ENCODE measurements around the gene KRTAP9-1. TPM values are rescaled to one million over a fixed set of nuclear protein-coding genes. Genes with fewer than 3 reads are reported as not detected.

The KRTAP9-1 gene
- total and polyA plus RNA-seq, 2 donors (not counting 3 experiments of a cell fraction or from before 2014, with no cell fraction given): not detected

- ChIA-PET CTCF (no interaction called here), POLR2A (no interaction called here)
- TF ChIP-seq GATA2 (IDR thresholded peaks at IDR 0.05; ENCODE audit: insufficient read depth, insufficient read length, low read depth, low read length): no peak
- no peak for TF ChIP-seq POLR2A (IDR thresholded peaks at IDR 0.05; ENCODE audit: low read depth, low read length)
- TF ChIP-seq MYC (IDR thresholded peaks at IDR 0.05; ENCODE audit: low read depth, low read length): no peak
- no peak for TF ChIP-seq POLR2AphosphoS5 (IDR thresholded peaks at IDR 0.05; ENCODE audit: insufficient read depth, low read depth, low read length)
- no peak for TF ChIP-seq JUN (IDR thresholded peaks at IDR 0.05; ENCODE audit: borderline replicate concordance, insufficient read depth, insufficient read length, low read depth)
- no peak for TF ChIP-seq MAX (IDR thresholded peaks at IDR 0.05; ENCODE audit: insufficient read depth, insufficient read length)
- TF ChIP-seq, protein P1, sequence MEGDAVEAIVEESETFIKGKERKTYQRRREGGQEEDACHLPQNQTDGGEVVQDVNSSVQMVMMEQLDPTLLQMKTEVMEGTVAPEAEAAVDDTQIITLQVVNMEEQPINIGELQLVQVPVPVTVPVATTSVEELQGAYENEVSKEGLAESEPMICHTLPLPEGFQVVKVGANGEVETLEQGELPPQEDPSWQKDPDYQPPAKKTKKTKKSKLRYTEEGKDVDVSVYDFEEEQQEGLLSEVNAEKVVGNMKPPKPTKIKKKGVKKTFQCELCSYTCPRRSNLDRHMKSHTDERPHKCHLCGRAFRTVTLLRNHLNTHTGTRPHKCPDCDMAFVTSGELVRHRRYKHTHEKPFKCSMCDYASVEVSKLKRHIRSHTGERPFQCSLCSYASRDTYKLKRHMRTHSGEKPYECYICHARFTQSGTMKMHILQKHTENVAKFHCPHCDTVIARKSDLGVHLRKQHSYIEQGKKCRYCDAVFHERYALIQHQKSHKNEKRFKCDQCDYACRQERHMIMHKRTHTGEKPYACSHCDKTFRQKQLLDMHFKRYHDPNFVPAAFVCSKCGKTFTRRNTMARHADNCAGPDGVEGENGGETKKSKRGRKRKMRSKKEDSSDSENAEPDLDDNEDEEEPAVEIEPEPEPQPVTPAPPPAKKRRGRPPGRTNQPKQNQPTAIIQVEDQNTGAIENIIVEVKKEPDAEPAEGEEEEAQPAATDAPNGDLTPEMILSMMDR (IDR thresholded peaks at IDR 0.05; ENCODE audit: extremely low read depth in 1 of 2, insufficient read depth in 1 of 2, low read depth in 1 of 2, low read length in 2 of 2): no peak
- TF ChIP-seq EZH2 (IDR thresholded peaks at IDR 0.05; ENCODE audit: borderline replicate concordance, low read depth, low read length, severe bottlenecking): no peak
- TF ChIP-seq FOS (IDR thresholded peaks at IDR 0.05; ENCODE audit: borderline replicate concordance, insufficient read depth, low read length): no peak
- Histone ChIP-seq H3K36me3 (ENCODE audit: control insufficient read depth in 2 of 2, extremely low read depth in 1 of 2, insufficient read depth in 2 of 2, low read length in 2 of 2) (no peaks in the 10 kb centered on the region), H3K27me3 (ENCODE audit: control insufficient read depth in 2 of 2, insufficient read depth in 2 of 2, low read length in 2 of 2) (no peaks in the 10 kb centered on the region), H3K9me3 (replicated peaks; ENCODE audit: control insufficient read depth, insufficient read depth, low read length) (no peaks in the 10 kb centered on the region), H2AFZ (ENCODE audit: low read depth, low read length) (no peak within 1 kb of the TSS), H4K20me1 (replicated peaks; ENCODE audit: control insufficient read depth, extremely low read depth, insufficient read depth, low read length) (no peaks in the 10 kb centered on the region), H3K9me1 (replicated peaks; ENCODE audit: control insufficient read depth, extremely low read depth, insufficient read depth, low read length) (no peaks in the 10 kb centered on the region), H3K79me2 (ENCODE audit: control insufficient read depth, insufficient read depth, low read length) (no peaks in the 10 kb centered on the region), H3K9ac (replicated peaks; ENCODE audit: extremely low read depth, insufficient read depth, low read length) (no peak within 1 kb of the TSS), H3K4me2 (ENCODE audit: insufficient read depth, low read length) (no peak within 1 kb of the TSS), H3K4me1 (ENCODE audit: control insufficient read depth, extremely low read depth, insufficient read depth, low read length) (no peaks in the 10 kb centered on the region), H3K27ac (ENCODE audit: insufficient read depth, low read depth, low read length) (no peak within 1 kb of the TSS), H3K4me3 (replicated peaks in 1 of 3; ENCODE audit: insufficient read depth in 1 of 3, low read depth in 1 of 3, low read length in 3 of 3) (no peak within 1 kb of the TSS)
- DNase-seq (ENCODE audit: low read depth, low spot score) (no peak), FAIRE-seq (no peak)
- intact Hi-C loops (cut with micrococcal nuclease): no loop called here
- no TSS peak for BruUV-seq (replicated peaks)
- dilution Hi-C loops (cut with MboI; ENCODE audit: extremely low pct_ligation_motif_present, low sequenced_read_pairs): no loop called here
Observed at GRCh38 chr17:41149652-41149985, 40.1 kb upstream of the KRTAP9-1 start, which contains the start of gene KRTAP4-5. Gene KRTAP4-5 (minus strand): TSS chr17:41149825. CDS start chr17:41149767, 58 bp downstream.

Measured in endothelial cell of umbilical vein (primary cell).